HCT116 (cell line): ENCODE data around the gene HSF2BP. TPM values are rescaled to one million over a fixed set of nuclear protein-coding genes. Genes with fewer than 3 reads are reported as not detected.

Source experiments
- ATAC-seq: fragments of 200-7000 bp; cut with Tn5 transposase; 2 replicates; pipeline ENCODE4 v1.9.1; 2020; ENCODE audit warnings: mild to moderate bottlenecking, moderate library complexity
- BruUV-seq: library from RNA; stranded (reverse); fragments of 400-500 nt; replicated peaks from 2 replicates; lab custom pipeline; 2021; lab: Mats Ljungman, UMichigan
- CTCF ChIA-PET: fragments of 300-600 bp; sonication (Branson Sonifier 250); formaldehyde crosslinking; loops from one replicate; lab custom pipeline; 2021; ENCODE audit warnings: antibody characterized with exemption; lab: Charles Lee
- POLR2A ChIA-PET: fragments of 300-600, 350-600 bp; sonication (Branson Sonifier 250); formaldehyde crosslinking; loops from one replicate; lab custom pipeline; 2021; ENCODE audit warnings: antibody characterized with exemption; lab: Charles Lee
- RAD21 ChIA-PET, 2 experiments: fragments of 300-600 bp; sonication (Branson Sonifier 250); formaldehyde crosslinking; loops; one replicate each; lab custom pipeline; 2023; ENCODE audit warnings: low total read pairs in 2 of 2; ENCODE audit not compliant: uncharacterized antibody in 2 of 2, unreplicated experiment in 2 of 2, low non-redundant PET in 1 of 2; lab: Charles Lee
- DNase-seq: peaks from one replicate; pipeline ENCODE4 v3.0.0-alpha.2; 2010; ENCODE audit warnings: low read depth, low spot score
- H2AFZ ChIP-seq: fragments of 200-600 bp; shearing (Covaris generic), sonication (generic); 2 replicates; pipeline ENCODE4 v1.6.1; 2017; ENCODE audit warnings: low read depth, mixed run types, mixed read lengths, antibody characterized with exemption, low read length; ENCODE audit not compliant: poor library complexity, severe bottlenecking
- H3K27ac ChIP-seq: 2 replicates; pipeline ENCODE4 v1.5.1; 2012; ENCODE audit warnings: low read depth, low read length
- H3K27me3 ChIP-seq: fragments of 200-600 bp; sonication (generic); 2 replicates; pipeline ENCODE4 v1.6.1; 2016; ENCODE audit warnings: mixed run types, low read length, mixed read lengths; ENCODE audit not compliant: insufficient read depth
- H3K36me3 ChIP-seq, 2 experiments: fragments of 200-500 bp in 1 of 2; fragments of 200-600 bp in 1 of 2; sonication (Bioruptor generic) in 1 of 2; sonication (generic) in 1 of 2; 2 replicates each; pipeline versions ENCODE4 v1.5.1 to v1.6.1; 2014 to 2016; ENCODE audit warnings: low read length in 2 of 2, inconsistent platforms in 1 of 2, mixed read lengths in 1 of 2, mixed run types in 1 of 2; ENCODE audit not compliant: insufficient read depth in 2 of 2, control insufficient read depth in 1 of 2
- H3K4me1 ChIP-seq, 2 experiments: fragments of 200-600 bp in 1 of 2; sonication (generic) in 1 of 2; 2 replicates each; pipeline versions ENCODE4 v1.5.1 to v1.6.1; 2012 to 2017; ENCODE audit warnings: low read length in 2 of 2, inconsistent platforms in 1 of 2, mild to moderate bottlenecking in 1 of 2, mixed read lengths in 1 of 2, mixed run types in 1 of 2, moderate library complexity in 1 of 2; ENCODE audit not compliant: insufficient read depth in 2 of 2, control insufficient read depth in 1 of 2
- H3K4me2 ChIP-seq: fragments of 200-600 bp; sonication (generic); 2 replicates; pipeline ENCODE4 v1.6.1; 2017; ENCODE audit warnings: mixed run types, low read length, mixed read lengths
- H3K4me3 ChIP-seq, 2 experiments: fragments of 200-600 bp in 1 of 2; sonication (generic) in 1 of 2; replicated peaks in 1 of 2; 2 replicates each; pipeline ENCODE4 v1.5.1; 2011 to 2016; ENCODE audit warnings: low read length in 2 of 2, control low read depth in 1 of 2, low read depth in 1 of 2, mild to moderate bottlenecking in 1 of 2, mixed read lengths in 1 of 2, mixed run types in 1 of 2
- H3K79me2 ChIP-seq: fragments of 200-600 bp; sonication (generic); 2 replicates; pipeline ENCODE4 v1.6.1; 2017; ENCODE audit warnings: mild to moderate bottlenecking, mixed run types, low read length, moderate library complexity, mixed read lengths; ENCODE audit not compliant: insufficient read depth
- H3K9ac ChIP-seq: fragments of 200-600 bp; sonication (generic); 2 replicates; pipeline ENCODE4 v1.6.1; 2016; ENCODE audit warnings: low read length, mixed read lengths
- H3K9me2 ChIP-seq: fragments of 200-600 bp; sonication (generic), shearing (Covaris generic); 2 replicates; pipeline ENCODE4 v1.6.1; 2017; ENCODE audit warnings: mixed run types, mild to moderate bottlenecking, moderate library complexity; ENCODE audit not compliant: insufficient read depth
- H3K9me3 ChIP-seq, 2 experiments: fragments of 200-500 bp in 1 of 2; fragments of 200-600 bp in 1 of 2; sonication (Bioruptor generic) in 1 of 2; sonication (generic) in 1 of 2; 2 replicates each; pipeline ENCODE4 v1.6.1; 2014 to 2017; ENCODE audit warnings: low read length in 2 of 2, mixed read lengths in 2 of 2, inconsistent platforms in 1 of 2, low read depth in 1 of 2, mild to moderate bottlenecking in 1 of 2, mixed run types in 1 of 2, moderate library complexity in 1 of 2; ENCODE audit not compliant: control insufficient read depth in 1 of 2, insufficient read depth in 1 of 2
- H4K20me1 ChIP-seq: fragments of 200-600 bp; sonication (generic), shearing (Covaris generic); 2 replicates; pipeline ENCODE4 v1.6.1; 2017; ENCODE audit warnings: mixed run types, mild to moderate bottlenecking, moderate library complexity; ENCODE audit not compliant: insufficient read depth
- EGR1 ChIP-seq: IDR thresholded peaks from 2 replicates; pipeline ENCODE4 v1.6.1; 2012; ENCODE audit warnings: low read depth
- JUND ChIP-seq: IDR thresholded peaks from 2 replicates; pipeline ENCODE4 v1.6.1; 2012
- MAX ChIP-seq: IDR thresholded peaks from 2 replicates; pipeline ENCODE4 v1.6.1; 2012
- POLR2A ChIP-seq: IDR thresholded peaks from 2 replicates; pipeline ENCODE4 v1.7.0; 2011; ENCODE audit warnings: borderline replicate concordance; ENCODE audit not compliant: insufficient read depth, insufficient read length; ENCODE audit errors: extremely low read depth
- RAD21 ChIP-seq: IDR thresholded peaks from 2 replicates; pipeline ENCODE4 v1.6.1; 2012; ENCODE audit warnings: low read depth, mild to moderate bottlenecking
- SIN3A ChIP-seq: IDR thresholded peaks from 2 replicates; pipeline ENCODE4 v1.6.1; 2012; ENCODE audit warnings: low read depth
- SRF ChIP-seq: IDR thresholded peaks from 2 replicates; pipeline ENCODE4 v1.6.1; 2012; ENCODE audit warnings: low read depth
- YY1 ChIP-seq: IDR thresholded peaks from 2 replicates; pipeline ENCODE4 v1.6.1; 2011; ENCODE audit warnings: low read length, low read depth, moderate library complexity, mild to moderate bottlenecking; ENCODE audit not compliant: insufficient replicate concordance; ENCODE audit errors: extremely low read depth
- ZFX ChIP-seq: fragments of 450-650 bp; IDR thresholded peaks from 2 replicates; pipeline ENCODE4 v1.6.1; 2017
- ZNF274 ChIP-seq: fragments of 200-500 bp; sonication (Bioruptor generic); IDR thresholded peaks from 2 replicates; pipeline ENCODE4 v1.6.1; 2014; ENCODE audit warnings: mild to moderate bottlenecking, low read depth, low read length, inconsistent platforms
- intact Hi-C: fragments of 100-400 bp; cut with micrococcal nuclease; formaldehyde crosslinking; loops from 2 replicates; pipeline ENCODE4 v1.10.0; 2022
- total RNA-seq: library from RNA; stranded (reverse); gene quantifications from one replicate; pipeline ENCODE4 v1.2.1, GENCODE V29; 2021; ENCODE audit not compliant: unreplicated experiment
- TF ChIP-seq, protein P1 (sequence below): IDR thresholded peaks from 2 replicates; pipeline ENCODE4 v1.6.1; 2012
- TF ChIP-seq, protein P2 (sequence below): IDR thresholded peaks from 2 replicates; pipeline ENCODE4 v1.6.1; 2011; ENCODE audit warnings: mild to moderate bottlenecking, low read length, moderate library complexity; ENCODE audit not compliant: insufficient replicate concordance; ENCODE audit errors: extremely low read depth
- TF ChIP-seq, protein P3 (sequence below), 3 experiments: fragments of 200-600 bp in 1 of 3; sonication (generic) in 1 of 3; IDR thresholded peaks in 2 of 3; conservative IDR thresholded peaks in 1 of 3; 2 replicates each; pipeline ENCODE4 v1.5.1; 2012 to 2017; ENCODE audit warnings: low read depth in 2 of 3, low read length in 2 of 3, antibody characterized with exemption in 1 of 3, borderline replicate concordance in 1 of 3, control low read depth in 1 of 3, mild to moderate bottlenecking in 1 of 3, mixed read lengths in 1 of 3, mixed run types in 1 of 3, moderate library complexity in 1 of 3; ENCODE audit not compliant: insufficient read depth in 1 of 3

Gene HSF2BP
- total RNA-seq, 1 experiment from 2014 or later = 0.59 TPM

GRCh38 chr21:43572446-43572845 is 86.8 kb downstream of the HSF2BP start:
- ChIA-PET CTCF (no interaction called here), RAD21 (no interaction called here), POLR2A (no interaction called here)
- Histone ChIP-seq H3K4me2 (no peak overlapping the region), H3K79me2 (no peaks in the 10 kb centered on the region), H3K27ac (no peak overlapping the region), H3K9me3 (no peaks in the 10 kb centered on the region), H3K4me1 (no peaks in the 10 kb centered on the region), H3K36me3 (no peaks in the 10 kb centered on the region), H2AFZ (no peak overlapping the region), H3K27me3 (no peaks in the 10 kb centered on the region), H3K4me3 (no peak overlapping the region), H3K9me2 (no peaks in the 10 kb centered on the region), H4K20me1 (no peaks in the 10 kb centered on the region), H3K9ac (no peak overlapping the region)
- intact Hi-C loops = no loop called here
- no TSS peak for BruUV-seq
- ATAC-seq (no peak), DNase-seq (no peak)
- TF ChIP-seq, protein P1, sequence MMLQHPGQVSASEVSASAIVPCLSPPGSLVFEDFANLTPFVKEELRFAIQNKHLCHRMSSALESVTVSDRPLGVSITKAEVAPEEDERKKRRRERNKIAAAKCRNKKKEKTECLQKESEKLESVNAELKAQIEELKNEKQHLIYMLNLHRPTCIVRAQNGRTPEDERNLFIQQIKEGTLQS = no peak
- no peak for TF ChIP-seq EGR1
- no peak for TF ChIP-seq SRF
- no peak for TF ChIP-seq SIN3A
- TF ChIP-seq JUND = no peak
- no peak for TF ChIP-seq ZNF274
- TF ChIP-seq, protein P2, sequence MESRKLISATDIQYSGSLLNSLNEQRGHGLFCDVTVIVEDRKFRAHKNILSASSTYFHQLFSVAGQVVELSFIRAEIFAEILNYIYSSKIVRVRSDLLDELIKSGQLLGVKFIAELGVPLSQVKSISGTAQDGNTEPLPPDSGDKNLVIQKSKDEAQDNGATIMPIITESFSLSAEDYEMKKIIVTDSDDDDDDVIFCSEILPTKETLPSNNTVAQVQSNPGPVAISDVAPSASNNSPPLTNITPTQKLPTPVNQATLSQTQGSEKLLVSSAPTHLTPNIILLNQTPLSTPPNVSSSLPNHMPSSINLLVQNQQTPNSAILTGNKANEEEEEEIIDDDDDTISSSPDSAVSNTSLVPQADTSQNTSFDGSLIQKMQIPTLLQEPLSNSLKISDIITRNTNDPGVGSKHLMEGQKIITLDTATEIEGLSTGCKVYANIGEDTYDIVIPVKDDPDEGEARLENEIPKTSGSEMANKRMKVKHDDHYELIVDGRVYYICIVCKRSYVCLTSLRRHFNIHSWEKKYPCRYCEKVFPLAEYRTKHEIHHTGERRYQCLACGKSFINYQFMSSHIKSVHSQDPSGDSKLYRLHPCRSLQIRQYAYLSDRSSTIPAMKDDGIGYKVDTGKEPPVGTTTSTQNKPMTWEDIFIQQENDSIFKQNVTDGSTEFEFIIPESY = no peak
- TF ChIP-seq ZFX = no peak
- TF ChIP-seq MAX = no peak
- no peak for TF ChIP-seq YY1
- no peak for TF ChIP-seq RAD21
- TF ChIP-seq, protein P3, sequence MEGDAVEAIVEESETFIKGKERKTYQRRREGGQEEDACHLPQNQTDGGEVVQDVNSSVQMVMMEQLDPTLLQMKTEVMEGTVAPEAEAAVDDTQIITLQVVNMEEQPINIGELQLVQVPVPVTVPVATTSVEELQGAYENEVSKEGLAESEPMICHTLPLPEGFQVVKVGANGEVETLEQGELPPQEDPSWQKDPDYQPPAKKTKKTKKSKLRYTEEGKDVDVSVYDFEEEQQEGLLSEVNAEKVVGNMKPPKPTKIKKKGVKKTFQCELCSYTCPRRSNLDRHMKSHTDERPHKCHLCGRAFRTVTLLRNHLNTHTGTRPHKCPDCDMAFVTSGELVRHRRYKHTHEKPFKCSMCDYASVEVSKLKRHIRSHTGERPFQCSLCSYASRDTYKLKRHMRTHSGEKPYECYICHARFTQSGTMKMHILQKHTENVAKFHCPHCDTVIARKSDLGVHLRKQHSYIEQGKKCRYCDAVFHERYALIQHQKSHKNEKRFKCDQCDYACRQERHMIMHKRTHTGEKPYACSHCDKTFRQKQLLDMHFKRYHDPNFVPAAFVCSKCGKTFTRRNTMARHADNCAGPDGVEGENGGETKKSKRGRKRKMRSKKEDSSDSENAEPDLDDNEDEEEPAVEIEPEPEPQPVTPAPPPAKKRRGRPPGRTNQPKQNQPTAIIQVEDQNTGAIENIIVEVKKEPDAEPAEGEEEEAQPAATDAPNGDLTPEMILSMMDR (IDR thresholded peaks at IDR 0.05 in 2 of 3, conservative IDR thresholded peaks at IDR 0.05 in 1 of 3; ENCODE audit: borderline replicate concordance in 1 of 3, insufficient read depth in 1 of 3, low read depth in 2 of 3, low read length in 2 of 3) = no peak
- TF ChIP-seq POLR2A = no peak
